ENCODE data around the gene PPP2R2D. TPM values are rescaled to one million over a fixed set of nuclear protein-coding genes. Genes with fewer than 3 reads are reported as not detected.

The PPP2R2D gene
- total RNA-seq, 4 donors from 2014 or later = 39.2 to 79.0 (median 52.9) TPM

- TF ChIP-seq POLR2AphosphoS5 (IDR thresholded peaks at IDR 0.05) = no peak
- peak in 1 of 5 experiments; percentile 27 for TF ChIP-seq CTCF (IDR thresholded peaks at IDR 0.05)
- H3K9me3 ChIP-seq = no peaks in the 10 kb centered on the region
- H3K27ac ChIP-seq = peak overlapping the region; percentile 91 to 100 (median 98)
- H3K27me3 ChIP-seq = peaks cover 36% of the 10 kb centered on the region
- peaks cover 12 to 38% (median 29%) of the 10 kb centered on the region in 4 donors for H3K4me1 ChIP-seq
- peak overlapping the region; percentile 37 to 99 (median 94) for H3K4me3 ChIP-seq
- WGBS, 2 donors (ENCODE audit: low coverage in 1 of 2) = 20 to 21% methylated on average over 2 to 24 of the region's 24 CpGs
- DNase-seq = no peak
- in situ Hi-C loops (cut with MboI; ENCODE audit: low pct_ligation_motif_present in 1 of 4, low pct_unique_long_range_greater_than_20kb in 1 of 4, low sequenced_read_pairs in 3 of 4) = loop anchor here in 3 of 4 donors (10.0 to 25.0 kb wide), 3 partner anchors 125 to 1713 kb away; no protein-coding TSS in a partner anchor
- no peaks in the 10 kb centered on the region for H3K36me3 ChIP-seq
- intact Hi-C loops (cut with DNase I; ENCODE audit: low total_unique reads) = no loop called here
Observed at GRCh38 chr10:131899695-131900349, 986 bp upstream of the PPP2R2D start.

- TF ChIP-seq POLR2AphosphoS5 (IDR thresholded peaks at IDR 0.05) = peak in 2 of 3 donors; percentile 22 to 46
- TF ChIP-seq CTCF (IDR thresholded peaks at IDR 0.05) = no peak
- peak; percentile 63 for TF ChIP-seq POLR2A (IDR thresholded peaks at IDR 0.05)
- TF ChIP-seq EP300 (IDR thresholded peaks at IDR 0.05; ENCODE audit: low read depth) = no peak
- 1% methylated on average over 30 of the region's 83 CpGs; no CpG with 5 or more reads in 1 of the 2 donors for WGBS, 2 donors (ENCODE audit: low coverage in 1 of 2)
- in situ Hi-C loops (cut with MboI; ENCODE audit: low pct_ligation_motif_present in 1 of 4, low pct_unique_long_range_greater_than_20kb in 1 of 4, low sequenced_read_pairs in 3 of 4) = no loop called here
- H3K9me3 ChIP-seq = no peaks in the 10 kb centered on the region
- H3K27ac ChIP-seq = peak overlapping the region; percentile 91 to 100 (median 98)
- H3K27me3 ChIP-seq = peaks cover 30% of the 10 kb centered on the region
- intact Hi-C loops (cut with DNase I; ENCODE audit: low total_unique reads) = no loop called here
- H3K4me3 ChIP-seq = peak overlapping the region; percentile 86 to 99 (median 94)
- no peaks in the 10 kb centered on the region for H3K36me3 ChIP-seq
- peak; percentile 70 for DNase-seq
- peaks cover 18 to 53% (median 33%) of the 10 kb centered on the region in 4 donors for H3K4me1 ChIP-seq
Observed at GRCh38 chr10:131901181-131901829, 497 bp downstream of the PPP2R2D start.

- no peak for DNase-seq
- intact Hi-C loops (cut with DNase I; ENCODE audit: low total_unique reads) = no loop called here
Observed at GRCh38 chr10:131902211-131902610, 1.4 kb downstream of the PPP2R2D start.

More at GRCh38 chr10:131902211-131902610, 1.4 kb downstream of the PPP2R2D start:
- TF ChIP-seq EP300 (IDR thresholded peaks at IDR 0.05; ENCODE audit: low read depth) (no peak), CTCF (IDR thresholded peaks at IDR 0.05) (no peak), POLR2AphosphoS5 (IDR thresholded peaks at IDR 0.05) (no peak), POLR2A (IDR thresholded peaks at IDR 0.05) (no peak)
- peak overlapping the region; percentile 91 to 100 (median 98) for H3K27ac ChIP-seq
- no peaks in the 10 kb centered on the region for H3K9me3 ChIP-seq
- H3K36me3 ChIP-seq = no peaks in the 10 kb centered on the region
- in situ Hi-C loops (cut with MboI; ENCODE audit: low pct_ligation_motif_present in 1 of 4, low pct_unique_long_range_greater_than_20kb in 1 of 4, low sequenced_read_pairs in 3 of 4) = no loop called here
- peak overlapping the region in 3 of 4 donors; percentile 88 to 99 (median 99) for H3K4me3 ChIP-seq
- 7 to 50% methylated on average over 3 to 5 of the region's 5 CpGs for WGBS, 2 donors (ENCODE audit: low coverage in 1 of 2)
- peaks cover 24% of the 10 kb centered on the region for H3K27me3 ChIP-seq
- H3K4me1 ChIP-seq = peaks cover 18 to 59% (median 33%) of the 10 kb centered on the region in 4 donors

Data from transverse colon (tissue), 4 donors.